ENCODE measurements around the gene GALNT12.

GALNT12 gene

GRCh38 chr9:98833090-98833956, 25.9 kb downstream of the GALNT12 start:
- DNase-seq (ENCODE audit: low read depth in 2 of 2), result no peak

GRCh38 chr9:98834386-98834785, 26.9 kb downstream of the GALNT12 start:
- no peak for DNase-seq (ENCODE audit: low read depth in 2 of 2)

GRCh38 chr9:98836206-98836605, 28.7 kb downstream of the GALNT12 start:
- no peak for DNase-seq (ENCODE audit: low read depth in 2 of 2)

DNA sequence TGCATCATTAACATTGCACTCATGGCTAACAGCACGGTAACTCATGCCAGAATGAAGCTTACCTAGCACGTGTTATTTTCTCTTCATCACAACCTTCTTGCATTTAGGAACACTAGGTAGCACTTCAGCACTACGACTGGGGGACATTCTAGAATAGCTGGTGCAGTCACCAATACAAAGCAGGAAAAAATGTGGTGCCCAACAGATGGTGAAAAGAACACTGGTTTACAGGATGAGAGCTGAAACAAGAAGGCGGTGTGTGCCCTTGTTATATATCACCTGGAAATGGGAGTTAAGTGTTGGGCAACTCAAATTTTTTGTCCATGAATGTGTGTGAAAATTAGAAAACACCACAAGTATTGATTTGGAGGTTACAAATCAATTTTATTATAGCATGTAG, 30.0 kb downstream of the GALNT12 start:
- no peak for DNase-seq (ENCODE audit: low read depth in 2 of 2)

DNA sequence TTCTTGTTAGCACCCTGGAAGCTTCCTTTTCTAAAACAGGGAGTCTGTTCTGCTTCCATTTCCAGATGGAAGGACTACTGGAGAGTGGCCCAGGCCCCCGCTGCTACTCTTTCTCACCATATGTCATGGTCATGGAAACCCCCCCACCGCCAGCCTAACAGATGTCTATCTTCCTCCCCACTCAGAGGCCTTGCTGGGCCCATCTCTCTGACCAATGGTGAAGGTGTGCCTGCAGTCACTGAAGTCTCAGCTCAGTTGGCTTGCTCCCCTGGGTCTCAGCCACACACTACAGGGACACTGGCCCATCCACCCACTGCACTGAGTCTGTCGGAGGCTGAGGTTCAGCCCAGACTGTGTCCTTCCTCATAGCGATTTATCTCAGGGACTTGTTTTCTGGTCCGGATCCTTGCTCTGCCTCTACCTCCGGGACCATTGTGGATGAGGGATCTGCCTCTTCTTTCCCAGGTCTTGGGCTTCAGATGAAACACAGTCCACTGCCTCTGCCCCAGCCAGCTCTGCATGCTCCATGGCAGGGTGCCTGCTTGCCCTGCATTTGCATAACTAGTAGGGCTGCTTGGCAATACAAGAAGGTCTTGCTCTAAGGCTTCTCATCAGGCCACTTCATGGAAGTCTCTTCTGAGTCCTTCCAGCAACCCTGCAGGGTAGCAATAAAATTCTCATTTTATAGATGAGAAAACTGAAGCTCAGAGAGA, 30.8 kb downstream of the GALNT12 start:
- DNase-seq (ENCODE audit: low read depth in 2 of 2), result no peak

GRCh38 chr9:98838868-98839565, 31.5 kb downstream of the GALNT12 start:
- DNase-seq (ENCODE audit: low read depth in 2 of 2), result no peak

GRCh38 chr9:98839724-98840123, 32.3 kb downstream of the GALNT12 start:
- no peak for DNase-seq (ENCODE audit: low read depth in 2 of 2)

GRCh38 chr9:98842510-98842909, 35.0 kb downstream of the GALNT12 start:
- no peak for DNase-seq (ENCODE audit: low read depth in 2 of 2)

- no peak for DNase-seq (ENCODE audit: low read depth in 2 of 2)
These were observed 38.6 kb downstream of the GALNT12 start for GRCh38 chr9:98846081-98846480.

DNA sequence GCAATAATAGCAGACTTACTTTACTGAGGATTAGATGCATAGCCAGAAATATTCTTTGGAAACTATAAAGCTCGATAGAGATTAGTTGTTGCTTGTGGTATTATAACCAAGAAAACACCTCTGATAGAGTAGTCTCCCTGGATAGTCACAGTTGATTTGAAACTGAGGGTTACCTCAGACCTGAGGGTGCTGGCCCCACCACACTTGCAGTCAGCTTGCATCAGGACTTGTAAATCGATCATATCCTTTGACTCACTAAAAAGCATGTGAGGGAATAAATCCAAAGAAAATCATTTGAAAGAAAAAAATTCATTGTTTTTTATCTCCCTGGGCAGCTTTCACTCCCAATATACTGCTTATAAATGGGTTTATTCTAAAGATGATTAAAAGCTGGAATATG, 39.4 kb downstream of the GALNT12 start:
- DNase-seq (ENCODE audit: low read depth in 2 of 2), result no peak

DNA sequence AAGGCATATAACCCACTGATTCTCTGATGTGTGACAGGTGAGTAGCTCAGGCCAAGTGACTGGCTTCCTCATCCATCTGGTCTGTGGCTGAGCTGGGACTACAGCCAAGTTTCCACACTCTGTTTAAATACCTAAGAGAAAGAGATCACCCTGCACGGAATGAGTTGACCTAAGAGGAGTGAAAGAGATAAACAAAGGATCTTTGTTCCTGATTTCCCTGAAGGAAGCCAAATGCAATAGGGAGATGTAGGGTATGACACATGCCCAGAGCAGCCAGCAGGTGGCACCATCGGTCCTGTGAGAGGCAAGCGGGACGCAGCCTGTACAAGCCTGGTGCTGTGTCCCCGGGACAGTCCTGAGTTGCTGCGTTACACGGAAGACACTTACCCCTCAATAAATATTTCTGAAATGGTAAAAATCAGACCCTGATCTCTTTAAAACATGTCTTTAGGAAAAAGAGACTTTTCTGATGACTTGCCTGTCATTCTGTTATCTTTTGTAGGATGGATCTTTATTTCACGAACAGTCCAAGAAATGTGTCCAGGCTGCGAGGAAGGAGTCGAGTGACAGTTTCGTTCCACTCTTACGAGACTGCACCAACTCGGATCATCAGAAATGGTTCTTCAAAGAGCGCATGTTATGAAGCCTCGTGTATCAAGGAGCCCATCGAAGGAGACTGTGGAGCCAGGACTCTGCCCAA, 41.1 kb downstream of the GALNT12 start:
- DNase-seq (ENCODE audit: low read depth in 2 of 2), result peak; percentile 29 to 53

DNA sequence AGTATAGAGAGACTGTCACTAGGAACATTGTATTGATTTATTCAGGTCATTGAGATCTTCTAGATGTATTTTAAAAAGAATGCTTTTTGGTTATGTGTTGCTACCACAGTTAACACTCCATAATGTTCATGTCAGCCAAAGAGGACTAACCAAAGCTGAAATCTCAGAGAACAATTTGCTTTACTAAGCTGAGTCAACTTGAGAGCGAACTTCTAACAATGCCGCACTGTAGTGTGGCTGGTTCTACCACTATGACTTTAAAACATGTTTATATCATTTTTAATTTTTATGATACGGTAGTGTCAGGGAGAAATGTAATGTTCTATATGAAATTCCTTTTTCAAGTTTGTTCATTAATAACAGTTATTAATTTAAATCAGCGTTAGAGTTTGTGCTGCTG, 42.1 kb downstream of the GALNT12 start:
- no peak for DNase-seq (ENCODE audit: low read depth in 2 of 2)

GRCh38 chr9:98850851-98851729, 43.6 kb downstream of the GALNT12 start:
- DNase-seq (ENCODE audit: low read depth in 2 of 2), result no peak

- no peak for DNase-seq (ENCODE audit: low read depth in 2 of 2)
These were observed 44.4 kb downstream of the GALNT12 start for GRCh38 chr9:98851730-98852459.

DNA sequence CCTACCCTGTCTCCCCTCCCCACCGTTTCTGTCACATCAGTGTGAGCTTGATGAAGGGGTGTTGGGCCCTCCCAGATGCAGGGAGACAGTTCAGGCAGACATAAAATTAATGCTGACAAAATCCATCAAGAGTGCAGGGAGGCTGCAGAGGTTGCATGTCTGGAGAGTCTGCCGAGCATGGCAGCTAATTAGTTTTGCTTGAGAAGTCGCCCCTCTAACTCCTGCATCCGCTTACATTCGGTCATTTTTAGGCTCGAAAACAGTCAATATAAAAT, 44.9 kb downstream of the GALNT12 start:
- no peak for DNase-seq (ENCODE audit: low read depth in 2 of 2)

DNA sequence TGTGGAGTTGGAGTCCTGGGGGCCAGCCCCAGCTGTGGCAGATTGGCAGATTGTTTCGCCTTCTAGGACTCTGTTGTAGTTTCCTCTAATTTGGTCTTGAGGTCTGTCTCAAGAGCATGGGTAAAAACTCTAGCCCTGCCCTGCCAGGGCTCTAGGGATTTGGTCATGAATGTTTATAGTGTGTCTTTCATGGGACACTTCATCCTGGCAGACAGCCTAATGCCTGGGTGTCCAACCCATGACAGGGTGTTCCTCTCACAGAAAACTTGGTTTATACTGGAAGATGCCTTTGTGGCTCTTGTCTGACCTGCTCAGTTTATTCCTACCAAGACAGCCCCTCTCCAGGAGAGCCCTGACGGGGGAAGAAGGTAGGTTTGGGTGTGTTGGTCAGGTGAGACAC, 45.5 kb downstream of the GALNT12 start:
- no peak for DNase-seq (ENCODE audit: low read depth in 2 of 2)

DNA sequence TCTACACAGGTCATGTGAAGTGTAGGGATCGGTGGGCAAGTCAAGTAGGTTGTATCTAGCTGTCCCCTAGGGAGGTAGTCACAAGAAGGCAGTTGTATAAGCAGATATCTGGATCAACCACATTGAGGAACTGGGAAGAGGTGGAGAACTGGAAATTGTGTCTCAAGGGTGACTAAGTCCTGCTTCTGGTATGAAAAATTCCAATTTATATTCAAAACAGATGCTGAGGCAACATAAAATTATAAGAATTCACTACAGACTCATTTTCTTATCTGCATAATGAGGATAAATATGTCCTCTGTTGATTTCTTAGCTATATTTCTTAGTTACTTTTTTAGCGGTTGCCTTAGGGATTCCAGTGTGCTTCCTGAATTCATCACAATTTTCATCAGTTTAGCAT, 46.8 kb downstream of the GALNT12 start:
- no peak for DNase-seq (ENCODE audit: low read depth in 2 of 2)

DNA sequence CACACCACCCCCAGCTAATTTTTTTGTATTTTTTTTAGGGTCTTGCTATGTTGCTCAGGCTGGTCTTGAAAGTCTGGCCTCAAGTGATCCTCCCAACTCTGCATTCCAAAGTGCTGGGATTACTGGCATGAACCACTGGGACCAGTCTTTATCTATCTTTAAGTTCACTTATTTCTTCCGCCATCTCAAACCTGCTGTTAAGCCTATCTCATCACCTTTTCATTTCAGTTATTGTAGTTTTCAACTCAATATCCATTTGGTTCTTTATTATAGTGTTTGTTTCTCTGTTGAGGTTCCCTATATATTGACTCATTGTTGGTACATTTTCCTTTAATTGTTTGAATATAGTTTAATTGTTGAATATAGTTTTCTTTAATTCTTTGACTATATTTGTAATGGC, 48.1 kb downstream of the GALNT12 start:
- DNase-seq (ENCODE audit: low read depth in 2 of 2), result no peak

- DNase-seq (ENCODE audit: low read depth in 2 of 2), result no peak
These were observed 49.5 kb downstream of the GALNT12 start for GRCh38 chr9:98856982-98857381.

GRCh38 chr9:98859941-98860340, 52.5 kb downstream of the GALNT12 start:
- no peak for DNase-seq (ENCODE audit: low read depth in 2 of 2)

- DNase-seq (ENCODE audit: low read depth in 2 of 2), result no peak
These were observed 53.4 kb downstream of the GALNT12 start for GRCh38 chr9:98860871-98861293.

Data from stimulated activated CD8-positive, alpha-beta memory T cell treated with anti-CD3 and anti-CD28 coated beads, Interleukin-15, amount 100 ng/mL, for 4 hours (primary cell).